SK-N-SH (cell line): ENCODE results near the gene DMKN.

Source experiments
- EP300 ChIP-seq, 2 experiments: IDR thresholded peaks; 2 replicates each; pipeline versions ENCODE4 v1.4.0 to v1.6.1; 2012; ENCODE audit warnings: borderline replicate concordance in 1 of 2, low read depth in 1 of 2, low read length in 1 of 2
- FOXM1 ChIP-seq: IDR thresholded peaks from 2 replicates; pipeline ENCODE4 v1.4.0; 2012; ENCODE audit warnings: low read depth, mild to moderate bottlenecking
- NRF1 ChIP-seq: IDR thresholded peaks from 2 replicates; pipeline ENCODE4 v1.6.1; 2012; ENCODE audit warnings: low read depth, mild to moderate bottlenecking, low read length
- YY1 ChIP-seq: IDR thresholded peaks from 2 replicates; pipeline ENCODE4 v1.4.0; 2012; ENCODE audit warnings: low read depth, mild to moderate bottlenecking
- TF ChIP-seq, protein P1 (sequence below): IDR thresholded peaks from 2 replicates; pipeline ENCODE4; 2012
- TF ChIP-seq, protein P2 (sequence below): fragments of 200-600 bp; sonication (generic); IDR thresholded peaks from 2 replicates; pipeline ENCODE4 v1.6.1; 2017; ENCODE audit warnings: antibody characterized with exemption, mild to moderate bottlenecking, moderate library complexity

DNA sequence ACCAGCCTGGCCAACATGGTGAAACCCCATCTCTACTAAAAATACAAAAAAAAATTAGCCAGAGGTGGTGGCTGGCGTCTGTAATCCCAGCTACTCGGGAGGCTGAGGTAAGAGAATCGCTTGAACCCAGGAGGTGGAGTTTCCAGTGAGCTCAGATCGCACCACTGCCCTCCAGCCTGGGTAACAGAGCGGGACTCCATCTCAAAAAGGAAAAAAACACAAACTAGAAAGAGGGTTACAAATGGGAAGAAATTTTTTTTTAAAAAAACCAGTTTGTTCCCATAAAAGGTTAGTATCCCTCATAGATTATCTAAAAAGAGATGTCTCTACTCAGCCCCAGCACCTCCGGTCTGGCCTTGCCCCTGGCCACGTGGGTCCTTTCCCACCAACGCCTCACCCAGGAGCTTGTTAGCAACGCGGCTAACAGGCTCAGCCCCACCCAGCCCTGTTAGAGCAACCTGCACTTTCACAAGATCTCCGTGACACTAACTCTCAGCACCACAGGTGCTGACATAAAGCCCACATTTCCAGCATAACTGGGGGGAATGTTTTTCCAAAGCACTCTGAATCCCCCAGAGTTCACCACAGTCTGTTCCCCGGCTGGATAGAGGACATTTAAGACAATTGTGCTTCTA is 4.3 kb downstream of the DMKN start:
- TF ChIP-seq, protein P1, sequence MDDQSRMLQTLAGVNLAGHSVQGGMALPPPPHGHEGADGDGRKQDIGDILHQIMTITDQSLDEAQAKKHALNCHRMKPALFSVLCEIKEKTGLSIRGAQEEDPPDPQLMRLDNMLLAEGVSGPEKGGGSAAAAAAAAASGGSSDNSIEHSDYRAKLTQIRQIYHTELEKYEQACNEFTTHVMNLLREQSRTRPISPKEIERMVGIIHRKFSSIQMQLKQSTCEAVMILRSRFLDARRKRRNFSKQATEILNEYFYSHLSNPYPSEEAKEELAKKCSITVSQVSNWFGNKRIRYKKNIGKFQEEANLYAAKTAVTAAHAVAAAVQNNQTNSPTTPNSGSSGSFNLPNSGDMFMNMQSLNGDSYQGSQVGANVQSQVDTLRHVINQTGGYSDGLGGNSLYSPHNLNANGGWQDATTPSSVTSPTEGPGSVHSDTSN: no peak
- TF ChIP-seq EP300 (IDR thresholded peaks at IDR 0.05; ENCODE audit: borderline replicate concordance in 1 of 2, low read depth in 1 of 2, low read length in 1 of 2): no peak
- TF ChIP-seq, protein P2, sequence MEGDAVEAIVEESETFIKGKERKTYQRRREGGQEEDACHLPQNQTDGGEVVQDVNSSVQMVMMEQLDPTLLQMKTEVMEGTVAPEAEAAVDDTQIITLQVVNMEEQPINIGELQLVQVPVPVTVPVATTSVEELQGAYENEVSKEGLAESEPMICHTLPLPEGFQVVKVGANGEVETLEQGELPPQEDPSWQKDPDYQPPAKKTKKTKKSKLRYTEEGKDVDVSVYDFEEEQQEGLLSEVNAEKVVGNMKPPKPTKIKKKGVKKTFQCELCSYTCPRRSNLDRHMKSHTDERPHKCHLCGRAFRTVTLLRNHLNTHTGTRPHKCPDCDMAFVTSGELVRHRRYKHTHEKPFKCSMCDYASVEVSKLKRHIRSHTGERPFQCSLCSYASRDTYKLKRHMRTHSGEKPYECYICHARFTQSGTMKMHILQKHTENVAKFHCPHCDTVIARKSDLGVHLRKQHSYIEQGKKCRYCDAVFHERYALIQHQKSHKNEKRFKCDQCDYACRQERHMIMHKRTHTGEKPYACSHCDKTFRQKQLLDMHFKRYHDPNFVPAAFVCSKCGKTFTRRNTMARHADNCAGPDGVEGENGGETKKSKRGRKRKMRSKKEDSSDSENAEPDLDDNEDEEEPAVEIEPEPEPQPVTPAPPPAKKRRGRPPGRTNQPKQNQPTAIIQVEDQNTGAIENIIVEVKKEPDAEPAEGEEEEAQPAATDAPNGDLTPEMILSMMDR: no peak
- TF ChIP-seq FOXM1: no peak
- no peak for TF ChIP-seq YY1
- TF ChIP-seq NRF1: no peak
